Cardiac fibroblast (primary cell): ENCODE measurements around the gene SHPK.

Experiments used
- DNase-seq, 2 donors: peaks; one replicate each; pipeline versions ENCODE4 v3.0.0 to v3.0.0-alpha.2; 2010; ENCODE audit warnings: low read depth in 2 of 2
- H3K4me3 ChIP-seq, 2 donors: replicated peaks in 1 of 2; 1 replicate in 1 of 2; 2 replicates in 1 of 2; pipeline ENCODE4 v1.5.1; 2011; ENCODE audit warnings: low read depth in 2 of 2, low read length in 2 of 2, mild to moderate bottlenecking in 2 of 2, moderate library complexity in 1 of 2
- TF ChIP-seq, protein P1 (sequence below): IDR thresholded peaks from one replicate; pipeline ENCODE4 v1.5.1; 2011; ENCODE audit warnings: low read depth, mild to moderate bottlenecking, low read length, inconsistent platforms

Gene SHPK

DNA sequence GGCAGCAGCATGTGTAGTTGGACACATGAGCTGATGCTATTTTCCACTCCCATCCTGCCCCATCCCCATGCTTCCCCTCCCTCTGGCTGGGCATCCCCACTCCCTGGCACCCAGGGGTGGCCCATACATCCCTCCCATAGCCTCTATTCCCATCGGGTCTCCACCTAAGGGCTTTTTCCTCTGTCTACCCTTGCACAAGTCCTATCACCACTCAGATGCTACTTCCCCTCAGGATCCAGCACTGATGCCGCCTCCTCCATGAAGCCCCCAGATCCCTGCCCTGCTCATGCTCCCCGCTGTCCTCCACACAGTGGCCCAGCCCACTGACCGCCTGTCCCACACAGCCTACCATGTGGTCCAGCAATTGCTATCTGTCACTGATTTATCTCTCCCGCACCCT, 42.7 kb downstream of the SHPK start:
- TF ChIP-seq, protein P1, sequence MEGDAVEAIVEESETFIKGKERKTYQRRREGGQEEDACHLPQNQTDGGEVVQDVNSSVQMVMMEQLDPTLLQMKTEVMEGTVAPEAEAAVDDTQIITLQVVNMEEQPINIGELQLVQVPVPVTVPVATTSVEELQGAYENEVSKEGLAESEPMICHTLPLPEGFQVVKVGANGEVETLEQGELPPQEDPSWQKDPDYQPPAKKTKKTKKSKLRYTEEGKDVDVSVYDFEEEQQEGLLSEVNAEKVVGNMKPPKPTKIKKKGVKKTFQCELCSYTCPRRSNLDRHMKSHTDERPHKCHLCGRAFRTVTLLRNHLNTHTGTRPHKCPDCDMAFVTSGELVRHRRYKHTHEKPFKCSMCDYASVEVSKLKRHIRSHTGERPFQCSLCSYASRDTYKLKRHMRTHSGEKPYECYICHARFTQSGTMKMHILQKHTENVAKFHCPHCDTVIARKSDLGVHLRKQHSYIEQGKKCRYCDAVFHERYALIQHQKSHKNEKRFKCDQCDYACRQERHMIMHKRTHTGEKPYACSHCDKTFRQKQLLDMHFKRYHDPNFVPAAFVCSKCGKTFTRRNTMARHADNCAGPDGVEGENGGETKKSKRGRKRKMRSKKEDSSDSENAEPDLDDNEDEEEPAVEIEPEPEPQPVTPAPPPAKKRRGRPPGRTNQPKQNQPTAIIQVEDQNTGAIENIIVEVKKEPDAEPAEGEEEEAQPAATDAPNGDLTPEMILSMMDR, result no peak
- DNase-seq, result no peak
- H3K4me3 ChIP-seq, result no peak overlapping the region

DNA sequence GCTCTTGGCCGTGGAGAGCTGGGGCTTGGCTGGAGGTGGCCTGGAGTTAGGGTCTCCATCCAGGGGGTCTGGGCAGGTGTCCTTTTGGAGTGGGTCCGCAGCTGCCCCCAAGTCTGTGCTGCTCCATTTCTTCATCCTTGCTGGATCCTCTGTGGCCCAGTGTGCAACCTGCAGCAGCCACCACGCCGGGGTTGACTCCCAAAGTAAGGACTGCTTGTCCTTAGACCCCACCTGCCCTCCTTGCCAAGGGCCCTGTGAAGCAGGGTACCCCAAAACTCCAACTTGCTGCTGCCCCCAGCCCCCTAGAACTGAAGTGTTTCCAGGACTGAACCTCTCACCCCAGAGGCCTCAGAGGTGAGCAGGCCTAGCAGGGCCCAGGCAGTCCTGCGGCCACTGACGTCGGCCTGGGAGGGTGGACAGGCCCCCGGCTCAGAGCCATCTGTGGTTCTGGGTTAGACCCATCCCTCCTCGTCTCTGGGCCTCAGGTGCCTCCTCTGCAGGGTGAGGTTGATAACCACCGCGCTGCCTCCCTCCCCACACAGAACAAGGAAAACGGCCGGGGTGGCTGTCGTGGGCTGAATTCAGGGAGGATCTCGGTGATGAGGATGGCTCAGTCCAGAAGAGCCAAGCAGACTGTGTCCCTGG, 43.7 kb downstream of the SHPK start:
- H3K4me3 ChIP-seq, result no peak overlapping the region
- no peak for DNase-seq
- TF ChIP-seq, protein P1, result no peak

DNA sequence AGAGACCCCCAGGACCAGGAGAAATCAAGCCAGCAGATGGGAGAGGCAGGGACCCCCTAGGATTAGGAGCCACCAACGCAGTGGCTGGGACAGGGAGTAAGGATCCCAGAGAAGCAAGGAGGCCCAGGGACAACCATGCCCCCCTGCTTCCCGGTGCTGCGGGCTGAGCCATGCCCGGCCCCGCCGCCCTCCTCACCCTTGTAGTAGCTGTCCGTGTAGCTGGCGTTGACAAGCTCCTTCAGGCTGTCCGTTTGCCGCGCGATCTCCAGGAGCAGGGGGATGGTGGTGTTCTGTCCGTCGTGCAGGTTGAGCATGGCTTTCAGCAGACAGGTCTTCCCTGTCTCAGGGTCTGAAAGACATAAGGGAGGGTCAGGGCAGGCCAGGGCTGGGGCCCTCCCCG, 45.3 kb downstream of the SHPK start:
- TF ChIP-seq, protein P1, result no peak

DNA sequence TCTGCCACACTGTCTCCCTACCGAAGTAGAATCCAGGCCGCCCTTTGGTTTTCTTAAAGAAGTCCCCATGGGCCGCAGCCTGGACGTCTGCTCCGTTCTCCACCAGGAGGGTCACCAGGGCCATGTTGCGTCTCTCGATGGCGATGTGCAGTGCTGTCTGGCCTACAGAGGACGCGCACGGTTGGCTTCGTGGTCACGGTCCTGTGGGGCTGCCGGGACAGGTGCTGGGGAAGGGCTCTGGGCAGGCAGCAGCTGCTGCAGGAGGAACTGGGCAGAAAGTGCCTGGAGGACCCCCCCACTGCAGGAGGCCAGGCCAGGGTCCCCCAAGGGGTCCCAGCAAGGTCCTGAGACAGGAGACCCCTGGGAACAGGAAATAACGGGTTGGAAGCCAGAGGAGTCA, 45.8 kb downstream of the SHPK start:
- no peak overlapping the region for H3K4me3 ChIP-seq
- DNase-seq, result no peak
- TF ChIP-seq, protein P1, result no peak

More for the DNA sequence above, 45.3 kb downstream of the SHPK start:
- H3K4me3 ChIP-seq, result no peak overlapping the region
- DNase-seq, result no peak

DNA sequence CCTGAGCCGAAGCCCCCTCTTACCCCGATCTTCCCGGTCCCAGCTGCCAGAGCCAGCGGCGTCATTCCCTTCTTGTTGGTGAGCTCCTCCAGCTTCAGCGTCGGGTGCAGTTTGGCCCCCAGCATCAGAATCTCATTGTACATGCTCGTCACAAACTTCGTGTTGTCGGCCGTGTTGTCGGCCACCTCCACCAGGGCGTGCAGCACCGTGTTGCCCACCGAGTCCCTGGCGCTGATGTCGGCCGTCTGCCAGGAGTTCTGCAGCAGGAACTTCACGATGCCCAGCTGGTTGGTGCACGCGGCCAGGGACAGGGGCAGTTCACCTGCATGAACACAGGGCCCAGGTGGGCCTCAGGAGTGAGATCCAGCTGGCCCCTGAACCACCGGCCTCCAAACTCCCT, 46.3 kb downstream of the SHPK start:
- no peak overlapping the region for H3K4me3 ChIP-seq
- TF ChIP-seq, protein P1, result no peak
- DNase-seq, result no peak

DNA sequence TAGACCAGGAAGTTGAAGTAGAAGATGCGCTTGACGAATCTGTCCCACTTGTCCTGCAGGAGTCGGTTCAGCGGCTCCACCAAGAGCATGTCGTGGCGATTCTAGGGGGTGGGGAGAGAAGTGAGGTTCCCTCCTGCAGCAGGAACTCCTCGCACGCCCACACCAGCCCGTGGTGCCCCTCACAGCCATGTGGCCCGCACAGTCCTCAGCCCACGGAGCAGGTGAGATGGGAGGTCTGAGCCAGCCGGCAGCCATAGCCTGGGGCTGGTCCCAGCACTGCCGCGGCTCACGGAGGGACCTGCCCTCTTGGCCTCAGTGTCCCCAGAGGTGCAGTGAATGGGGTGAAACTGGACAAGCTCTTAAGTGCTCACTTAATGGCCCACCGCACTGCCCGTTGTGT, 50.2 kb downstream of the SHPK start:
- TF ChIP-seq, protein P1, result no peak
- no peak for DNase-seq
- no peak overlapping the region for H3K4me3 ChIP-seq

DNA sequence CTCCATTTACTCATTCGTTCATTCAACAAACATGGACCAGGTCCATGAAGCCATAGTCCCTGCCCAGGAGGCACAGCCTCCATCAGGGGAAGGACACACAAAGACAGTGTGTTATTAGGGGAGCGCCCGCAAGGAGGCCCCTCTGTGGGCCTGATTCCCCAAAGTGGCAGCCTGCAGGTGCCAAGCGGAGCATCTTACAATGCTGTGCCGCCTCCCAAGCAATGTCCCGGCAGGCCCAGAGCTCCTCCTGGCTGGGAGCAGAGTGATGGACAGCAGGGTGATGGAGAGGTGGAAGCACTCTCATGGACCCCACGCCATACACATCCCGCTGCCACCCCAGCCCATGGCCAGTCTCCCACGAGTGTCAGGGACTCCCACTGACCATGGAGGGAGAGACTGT, 52.6 kb downstream of the SHPK start:
- no peak for DNase-seq
- H3K4me3 ChIP-seq, result no peak overlapping the region
- TF ChIP-seq, protein P1, result no peak
